ENCODE data around the gene SAP25. TPM values are rescaled to one million over a fixed set of nuclear protein-coding genes. Genes with fewer than 3 reads are reported as not detected.

SAP25 gene
- total RNA-seq, 1 experiment from 2014 or later, result 3.0 TPM

GRCh38 chr7:100595188-100595587, 21.5 kb upstream of the SAP25 start:
- in situ Hi-C loops (cut with HindIII; ENCODE audit: low pct_unique_long_range_greater_than_20kb, low sequenced_read_pairs) (no loop called here), intact Hi-C loops (cut with micrococcal nuclease; ENCODE audit: unreplicated experiment) (no loop called here)
- ATAC-seq, result no peak
- TF ChIP-seq REST (IDR thresholded peaks at IDR 0.05; ENCODE audit: insufficient read depth in 1 of 2, low read depth in 2 of 2, low read length in 1 of 2), result no peak
- no peak for TF ChIP-seq POLR2AphosphoS5 (IDR thresholded peaks at IDR 0.05; ENCODE audit: low read depth, low read length)
- TF ChIP-seq SIN3A (IDR thresholded peaks at IDR 0.05; ENCODE audit: borderline replicate concordance, insufficient read depth, low read depth, low read length), result no peak
- TF ChIP-seq CTCF (IDR thresholded peaks at IDR 0.05), result no peak
- TF ChIP-seq TCF7L2 (IDR thresholded peaks at IDR 0.05; ENCODE audit: low read depth, low read length), result no peak
- no peak for DNase-seq (ENCODE audit: low read depth, low spot score)
- BruUV-seq (replicated peaks), result no TSS peak
- H3K4me3 ChIP-seq (ENCODE audit: low read depth in 2 of 2, low read length in 2 of 2), result no peak overlapping the region
- no peaks in the 10 kb centered on the region for H3K9me3 ChIP-seq (ENCODE audit: control insufficient read depth, insufficient read depth, low read depth, low read length)
- ChIA-PET CTCF (interaction anchor here (0.7 kb wide), 1 partner anchor 28 kb away, joined by 3 read pairs; no protein-coding TSS in a partner anchor), POLR2A (interaction anchor here (0.6 kb wide), 1 partner anchor 126 kb away, joined by 12 read pairs; no protein-coding TSS in a partner anchor)
- no peaks in the 10 kb centered on the region for H3K27me3 ChIP-seq (ENCODE audit: control insufficient read depth, insufficient read depth, low read length)
- no peaks in the 10 kb centered on the region for H3K4me1 ChIP-seq (ENCODE audit: control insufficient read depth, insufficient read depth, low read length)
- H3K36me3 ChIP-seq (ENCODE audit: control insufficient read depth, insufficient read depth, low read length), result no peaks in the 10 kb centered on the region
- H3K27ac ChIP-seq (ENCODE audit: low read length), result no peak overlapping the region

- H3K27me3 ChIP-seq (ENCODE audit: control insufficient read depth, insufficient read depth, low read length), result no peaks in the 10 kb centered on the region
- in situ Hi-C loops (cut with HindIII; ENCODE audit: low pct_unique_long_range_greater_than_20kb, low sequenced_read_pairs), result no loop called here
- H3K36me3 ChIP-seq (ENCODE audit: control insufficient read depth, insufficient read depth, low read length), result no peaks in the 10 kb centered on the region
- no TSS peak for BruUV-seq (replicated peaks)
- ATAC-seq, result no peak
- no peak overlapping the region for H3K4me3 ChIP-seq (ENCODE audit: low read depth in 2 of 2, low read length in 2 of 2)
- POLR2A ChIA-PET, result no interaction called here
- intact Hi-C loops (cut with micrococcal nuclease; ENCODE audit: unreplicated experiment), result no loop called here
- H3K4me1 ChIP-seq (ENCODE audit: control insufficient read depth, insufficient read depth, low read length), result no peaks in the 10 kb centered on the region
- CTCF ChIA-PET, result interaction anchor here (0.6 kb wide), 1 partner anchor 62 kb away, joined by 3 read pairs; no protein-coding TSS in a partner anchor
- TF ChIP-seq REST (IDR thresholded peaks at IDR 0.05; ENCODE audit: insufficient read depth in 1 of 2, low read depth in 2 of 2, low read length in 1 of 2), result no peak
- no peak for TF ChIP-seq CTCF (IDR thresholded peaks at IDR 0.05)
- no peak for TF ChIP-seq POLR2AphosphoS5 (IDR thresholded peaks at IDR 0.05; ENCODE audit: low read depth, low read length)
- TF ChIP-seq SIN3A (IDR thresholded peaks at IDR 0.05; ENCODE audit: borderline replicate concordance, insufficient read depth, low read depth, low read length), result no peak
- TF ChIP-seq TCF7L2 (IDR thresholded peaks at IDR 0.05; ENCODE audit: low read depth, low read length), result no peak
- no peak overlapping the region for H3K27ac ChIP-seq (ENCODE audit: low read length)
- DNase-seq (ENCODE audit: low read depth, low spot score), result no peak
- H3K9me3 ChIP-seq (ENCODE audit: control insufficient read depth, insufficient read depth, low read depth, low read length), result no peaks in the 10 kb centered on the region
Observed at GRCh38 chr7:100591596-100591995, 17.9 kb upstream of the SAP25 start.

Data from Panc1 (cell line).